ENCODE results near the gene ZXDC. TPM values are rescaled to one million over a fixed set of nuclear protein-coding genes. Genes with fewer than 3 reads are reported as not detected.

ZXDC gene
- total and polyA plus RNA-seq, 9 of the 15 experiments (the other 6 are each of a cell fraction or from before 2014, with no cell fraction given) = 0.59 to 13.4 (median 7.3) TPM

DNA sequence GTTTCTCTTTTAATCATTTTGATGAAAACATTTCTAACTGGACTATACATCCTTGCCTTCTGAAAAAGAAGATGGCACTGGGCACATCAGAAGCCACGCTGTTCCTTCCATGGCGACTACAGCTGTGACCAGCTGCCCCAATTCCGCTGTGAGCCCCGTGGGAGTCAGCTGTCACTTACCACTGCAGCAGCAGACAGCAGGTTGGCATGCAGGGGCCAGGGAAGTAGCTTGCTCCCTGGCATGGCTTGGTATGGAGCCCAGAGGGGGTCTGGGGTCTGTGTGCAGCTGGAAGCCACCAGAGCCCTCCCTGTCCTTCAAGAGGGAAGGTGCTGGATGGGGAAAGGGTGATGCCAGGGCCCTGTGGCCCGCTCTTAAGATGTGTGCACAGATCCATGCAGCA lies 4.5 kb upstream of the ZXDC start:
- Histone ChIP-seq H3K4me3 (no peak overlapping the region), H4K20me1 (replicated peaks; ENCODE audit: control insufficient read depth, insufficient read depth, low read length) (no peaks in the 10 kb centered on the region), H3K36me3 (ENCODE audit: control insufficient read depth, insufficient read depth, low read length) (no peaks in the 10 kb centered on the region), H3K9me3 (replicated peaks; ENCODE audit: control insufficient read depth, insufficient read depth, low read depth, low read length) (no peaks in the 10 kb centered on the region), H3K27ac (ENCODE audit: extremely low read depth, low read depth, low read length) (no peak overlapping the region), H3K4me2 (ENCODE audit: insufficient read depth, low read length) (no peak overlapping the region), H3K4me1 (replicated peaks in 1 of 2; ENCODE audit: control insufficient read depth in 2 of 2, insufficient read depth in 2 of 2, low read length in 2 of 2) (peaks cover 4 to 12% of the 10 kb centered on the region in 2 experiments; a peak in 2 of 5 replicates), H3K27me3 (ENCODE audit: control insufficient read depth in 2 of 2, insufficient read depth in 2 of 2, low read length in 2 of 2) (peaks cover 0 to 16% of the 10 kb centered on the region in 2 experiments; a peak in 2 of 5 replicates), H3K79me2 (ENCODE audit: control insufficient read depth, insufficient read depth, low read length) (no peaks in the 10 kb centered on the region; the same call in 2 of the 3 replicates), H2AFZ (ENCODE audit: low read depth, low read length) (no peak overlapping the region), H3K9ac (ENCODE audit: insufficient read depth in 1 of 2, low read depth in 2 of 2, low read length in 2 of 2) (no peak overlapping the region), H3K9me1 (ENCODE audit: control insufficient read depth, insufficient read depth, low read length) (no peaks in the 10 kb centered on the region)
- ChIA-PET CTCF (ENCODE audit: low intra/inter-chr PET ratio) (interaction anchor here (0.7 kb wide), 1 partner anchor 508 kb away, joined by 3 read pairs; no protein-coding TSS in a partner anchor), POLR2A (no interaction called here)
- in situ Hi-C loops (cut with MboI) (no loop called here), intact Hi-C loops (cut with micrococcal nuclease) (no loop called here)
- no TSS peak for BruUV-seq (replicated peaks)
- 0% methylated on average over 1 of the region's 5 CpGs for WGBS (ENCODE audit: insufficient coverage, low coverage, missing lambda C conversion rate)
- ATAC-seq (no peak), DNase-seq (ENCODE audit: extremely low read depth in 1 of 4, low spot score in 3 of 4) (no peak), FAIRE-seq (no peak)
- TF ChIP-seq NBN (IDR thresholded peaks at IDR 0.05; ENCODE audit: low read depth) = no peak

DNA sequence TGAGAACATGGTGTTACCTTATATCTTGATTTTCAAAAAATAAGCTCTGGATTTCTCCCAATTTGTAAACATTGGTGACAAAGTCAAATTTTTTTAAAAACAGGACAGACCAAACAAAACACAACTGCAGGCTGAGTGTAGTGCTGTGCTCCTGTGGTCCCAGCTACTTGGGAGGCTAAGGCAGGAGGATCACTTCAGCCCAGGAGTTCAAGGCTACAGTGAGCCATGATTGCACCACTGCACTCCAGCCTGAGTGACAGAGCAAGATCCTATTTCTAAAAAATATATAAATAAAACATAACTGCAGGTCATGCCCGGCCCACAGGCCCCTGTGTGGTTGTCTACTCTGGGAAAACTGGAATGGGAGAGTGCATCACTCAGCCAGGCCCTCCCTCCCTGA lies 4.0 kb upstream of the ZXDC start:
- H3K9me3 ChIP-seq (replicated peaks; ENCODE audit: control insufficient read depth, insufficient read depth, low read depth, low read length) = no peaks in the 10 kb centered on the region
- ChIA-PET CTCF (ENCODE audit: low intra/inter-chr PET ratio) (no interaction called here), POLR2A (no interaction called here)
- in situ Hi-C loops (cut with MboI) = no loop called here
- FAIRE-seq (no peak), ATAC-seq (no peak), DNase-seq (ENCODE audit: extremely low read depth in 1 of 4, low spot score in 3 of 4) (no peak)
- no peak overlapping the region for H3K4me2 ChIP-seq (ENCODE audit: insufficient read depth, low read length)
- no CpG with 5 or more reads among the region's 1 CpG for WGBS (ENCODE audit: insufficient coverage, low coverage, missing lambda C conversion rate)
- TF ChIP-seq GABPB2 (CRISPR knock-in tag; conservative IDR thresholded peaks at IDR 0.05) = no peak
- TF ChIP-seq SRSF9 (IDR thresholded peaks at IDR 0.05; ENCODE audit: borderline replicate concordance, low read depth, low read length) = no peak
- no peak for TF ChIP-seq ETV5 (CRISPR knock-in tag; IDR thresholded peaks at IDR 0.05; ENCODE audit: low read depth)
- TF ChIP-seq, protein P1, sequence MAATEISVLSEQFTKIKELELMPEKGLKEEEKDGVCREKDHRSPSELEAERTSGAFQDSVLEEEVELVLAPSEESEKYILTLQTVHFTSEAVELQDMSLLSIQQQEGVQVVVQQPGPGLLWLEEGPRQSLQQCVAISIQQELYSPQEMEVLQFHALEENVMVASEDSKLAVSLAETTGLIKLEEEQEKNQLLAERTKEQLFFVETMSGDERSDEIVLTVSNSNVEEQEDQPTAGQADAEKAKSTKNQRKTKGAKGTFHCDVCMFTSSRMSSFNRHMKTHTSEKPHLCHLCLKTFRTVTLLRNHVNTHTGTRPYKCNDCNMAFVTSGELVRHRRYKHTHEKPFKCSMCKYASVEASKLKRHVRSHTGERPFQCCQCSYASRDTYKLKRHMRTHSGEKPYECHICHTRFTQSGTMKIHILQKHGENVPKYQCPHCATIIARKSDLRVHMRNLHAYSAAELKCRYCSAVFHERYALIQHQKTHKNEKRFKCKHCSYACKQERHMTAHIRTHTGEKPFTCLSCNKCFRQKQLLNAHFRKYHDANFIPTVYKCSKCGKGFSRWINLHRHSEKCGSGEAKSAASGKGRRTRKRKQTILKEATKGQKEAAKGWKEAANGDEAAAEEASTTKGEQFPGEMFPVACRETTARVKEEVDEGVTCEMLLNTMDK (IDR thresholded peaks at IDR 0.05; ENCODE audit: borderline replicate concordance, insufficient read depth, low read depth, low read length, poor library complexity, severe bottlenecking) = no peak
- no peak for TF ChIP-seq ZNF23 (CRISPR knock-in tag; IDR thresholded peaks at IDR 0.05)
- no peak overlapping the region for H3K27ac ChIP-seq (ENCODE audit: extremely low read depth, low read depth, low read length)
- H3K4me1 ChIP-seq (replicated peaks in 1 of 2; ENCODE audit: control insufficient read depth in 2 of 2, insufficient read depth in 2 of 2, low read length in 2 of 2) = peaks cover 4 to 18% of the 10 kb centered on the region in 2 experiments; a peak in 2 of 5 replicates
- no peaks in the 10 kb centered on the region for H3K36me3 ChIP-seq (ENCODE audit: control insufficient read depth, insufficient read depth, low read length)
- no peak overlapping the region for H2AFZ ChIP-seq (ENCODE audit: low read depth, low read length)
- no TSS peak for BruUV-seq (replicated peaks)
- H3K79me2 ChIP-seq (ENCODE audit: control insufficient read depth, insufficient read depth, low read length) = peaks cover 5% of the 10 kb centered on the region
- H4K20me1 ChIP-seq (replicated peaks; ENCODE audit: control insufficient read depth, insufficient read depth, low read length) = no peaks in the 10 kb centered on the region
- H3K9ac ChIP-seq (ENCODE audit: insufficient read depth in 1 of 2, low read depth in 2 of 2, low read length in 2 of 2) = no peak overlapping the region
- intact Hi-C loops (cut with micrococcal nuclease) = no loop called here
- H3K4me3 ChIP-seq = no peak overlapping the region
- H3K27me3 ChIP-seq (ENCODE audit: control insufficient read depth in 2 of 2, insufficient read depth in 2 of 2, low read length in 2 of 2) = peaks cover 0 to 16% of the 10 kb centered on the region in 2 experiments; a peak in 2 of 5 replicates
- no peaks in the 10 kb centered on the region for H3K9me1 ChIP-seq (ENCODE audit: control insufficient read depth, insufficient read depth, low read length)
